Esophagus muscularis mucosa (tissue), 4 donors: ENCODE data around the gene MAGEA12. TPM values are rescaled to one million over a fixed set of nuclear protein-coding genes. Genes with fewer than 3 reads are reported as not detected.
"Not testable (repeated sequence)": the region's sequence is repeated elsewhere in the genome, so short reads cannot be mapped to it uniquely, and the experiment has no call there.

Source experiments
- DNase-seq: peaks from one replicate; pipeline ENCODE4 v3.0.0-alpha.2; 2017; ENCODE audit errors: extremely low spot score
- H3K27ac ChIP-seq, 4 donors: fragments of 200-600 bp; sonication (generic); replicated peaks in 1 of 4; 1 replicate in 3 of 4; 2 replicates in 1 of 4; pipeline ENCODE4 v1.5.1; 2016 to 2019; ENCODE audit warnings: mild to moderate bottlenecking in 1 of 4
- H3K27me3 ChIP-seq, 4 donors: fragments of 200-600 bp; sonication (generic); one replicate each; pipeline versions ENCODE4 v1.5.1 to v1.6.0; 2016 to 2019
- H3K36me3 ChIP-seq, 4 donors: fragments of 200-600 bp; sonication (generic); one replicate each; pipeline ENCODE4 v1.5.1; 2016 to 2019
- H3K4me1 ChIP-seq, 4 donors: fragments of 200-600 bp; sonication (generic); one replicate each; pipeline ENCODE4 v1.5.1; 2016 to 2019
- H3K4me3 ChIP-seq, 4 donors: fragments of 200-600 bp; sonication (generic); 1 replicate in 2 of 4; 2 replicates in 2 of 4; pipeline ENCODE4 v1.5.1; 2016 to 2019; ENCODE audit warnings: mild to moderate bottlenecking in 4 of 4, moderate library complexity in 1 of 4
- H3K9me3 ChIP-seq, 4 donors: fragments of 200-600 bp; sonication (generic); 1 replicate in 3 of 4; 2 replicates in 1 of 4; pipeline ENCODE4 v1.5.1; 2016 to 2019
- CTCF ChIP-seq, 3 experiments: fragments of 200-600 bp in 2 of 3; fragments of 450-650 bp in 1 of 3; sonication (generic) in 2 of 3; IDR thresholded peaks; one replicate each; pipeline ENCODE4 v1.5.1; 2017 to 2019; ENCODE audit warnings: antibody characterized with exemption in 3 of 3, mild to moderate bottlenecking in 2 of 3, moderate library complexity in 1 of 3
- EP300 ChIP-seq: sonication (generic); formaldehyde crosslinking; IDR thresholded peaks from one replicate; pipeline ENCODE4 v1.6.1; 2017; ENCODE audit warnings: antibody characterized with exemption
- POLR2A ChIP-seq: fragments of 450-650 bp; IDR thresholded peaks from one replicate; pipeline ENCODE4 v1.6.1; 2017; ENCODE audit warnings: antibody characterized with exemption, moderate library complexity, mild to moderate bottlenecking, low read depth
- POLR2AphosphoS5 ChIP-seq, 2 donors: sonication (generic); formaldehyde crosslinking; IDR thresholded peaks; one replicate each; pipeline ENCODE4 v1.6.1; 2017; ENCODE audit warnings: antibody characterized with exemption in 2 of 2
- WGBS: methylation state at CpG from one replicate; pipeline ENCODE4 v1.1.5; 2018; 5-methylcytosine and 5-hydroxymethylcytosine counted together
- intact Hi-C: fragments of 100-400 bp; cut with DNase I; formaldehyde crosslinking; loops from one replicate; pipeline ENCODE4 v1.15.1; 2023
- total RNA-seq, 4 donors: library from RNA; depleted of rRNA; stranded (reverse); fragments of >200 nt; gene quantifications; one replicate each; pipeline versions ENCODE4 v1.1.0 to v1.2.1, GENCODE V29; 2016

Gene MAGEA12
- total RNA-seq, result not detected

- no peak within 1 kb of the TSS for H3K27ac ChIP-seq
- H3K27me3 ChIP-seq, result no peaks in the 10 kb centered on the region
- intact Hi-C loops, result no loop called here
- no peak for TF ChIP-seq POLR2AphosphoS5 (IDR thresholded peaks at IDR 0.05)
- TF ChIP-seq POLR2A, result no peak
- no peak for TF ChIP-seq EP300
- no peak for TF ChIP-seq CTCF (IDR thresholded peaks at IDR 0.05)
- DNase-seq, result no peak
- no peaks in the 10 kb centered on the region for H3K9me3 ChIP-seq
- H3K4me1 ChIP-seq, result no peaks in the 10 kb centered on the region
- WGBS, result 82% methylated on average over 19 of the region's 21 CpGs
- H3K4me3 ChIP-seq, result no peak within 1 kb of the TSS
- H3K36me3 ChIP-seq, result no peaks in the 10 kb centered on the region
These were observed at the start of gene MAGEA12, which contains the start of gene CSAG1 for GRCh38 chrX:152733261-152733975. Gene MAGEA12, plus strand, starts transcription at chrX:152733757. Its CDS starts 2,405 bp downstream, at chrX:152736162. Gene CSAG1, minus strand, starts transcription at chrX:152733721. Its CDS starts 1,261 bp downstream, at chrX:152732460.

- H3K27me3 ChIP-seq, intact Hi-C loops, H3K27ac ChIP-seq, H3K4me3 ChIP-seq, H3K9me3 ChIP-seq, DNase-seq, H3K36me3 ChIP-seq, H3K4me1 ChIP-seq: not testable (repeated sequence)
- no CpG with 5 or more reads among the region's 34 CpGs for WGBS
These were observed 35.3 kb upstream of the MAGEA12 start, which contains the start of gene MAGEA3 for GRCh38 chrX:152697952-152698931. Gene MAGEA3, plus strand, starts transcription at chrX:152698794. Its CDS starts 2,039 bp downstream, at chrX:152700833.

- H3K4me1 ChIP-seq, DNase-seq, H3K27ac ChIP-seq, H3K27me3 ChIP-seq, H3K4me3 ChIP-seq, intact Hi-C loops, H3K9me3 ChIP-seq, H3K36me3 ChIP-seq: not testable (repeated sequence)
- WGBS, result no CpG with 5 or more reads among the region's 5 CpGs
These were observed 33.2 kb upstream of the MAGEA12 start for GRCh38 chrX:152700390-152700789.

- H3K27me3 ChIP-seq, H3K4me1 ChIP-seq, H3K27ac ChIP-seq, DNase-seq, H3K9me3 ChIP-seq, H3K36me3 ChIP-seq, intact Hi-C loops, H3K4me3 ChIP-seq: not testable (repeated sequence)
- WGBS, result 84% methylated on average over 3 of the region's 7 CpGs
These were observed 27.1 kb upstream of the MAGEA12 start for GRCh38 chrX:152706500-152706899.

GRCh38 chrX:152709173-152709572 lies 24.4 kb upstream of the MAGEA12 start, which contains the start of gene CSAG2:
Gene CSAG2, minus strand, starts transcription at chrX:152709273. Its CDS starts 161 bp downstream, at chrX:152709112.
- H3K9me3 ChIP-seq, DNase-seq, H3K4me1 ChIP-seq, H3K36me3 ChIP-seq, H3K27me3 ChIP-seq, H3K4me3 ChIP-seq, H3K27ac ChIP-seq, intact Hi-C loops: not testable (repeated sequence)
- no CpG with 5 or more reads among the region's 2 CpGs for WGBS

GRCh38 chrX:152713195-152713594 lies 20.4 kb upstream of the MAGEA12 start:
- DNase-seq, intact Hi-C loops, H3K9me3 ChIP-seq, H3K27me3 ChIP-seq, H3K36me3 ChIP-seq, H3K4me1 ChIP-seq, H3K27ac ChIP-seq, H3K4me3 ChIP-seq: not testable (repeated sequence)
- WGBS, result no CpG with 5 or more reads among the region's 5 CpGs

- H3K27ac ChIP-seq, H3K36me3 ChIP-seq, H3K9me3 ChIP-seq, H3K4me1 ChIP-seq, H3K27me3 ChIP-seq, intact Hi-C loops, H3K4me3 ChIP-seq, DNase-seq: not testable (repeated sequence)
- no CpG with 5 or more reads among the region's 35 CpGs for WGBS
These were observed 19.5 kb upstream of the MAGEA12 start, which contains the start of gene MAGEA2B for GRCh38 chrX:152713815-152714787. Gene MAGEA2B, plus strand, starts transcription at chrX:152714628. Its CDS starts 2,479 bp downstream, at chrX:152717107.
